Keratinocyte (primary cell): Measurements from ENCODE around the gene EME2. TPM values are rescaled to one million over a fixed set of nuclear protein-coding genes. Genes with fewer than 3 reads are reported as not detected.

Experiments
- DNase-seq: peaks from one replicate; pipeline ENCODE4 v3.0.0-alpha.2; 2011; ENCODE audit warnings: low read depth, missing footprints, low spot score
- FAIRE-seq: peaks from 2 replicates; lab custom pipeline; 2011; peaks lifted over from hg19 to GRCh38; lab: Jason Lieb, UNC
- H2AFZ ChIP-seq: 2 replicates; pipeline ENCODE4 v1.6.0; 2012; ENCODE audit warnings: low read length, control low read depth, inconsistent platforms; ENCODE audit not compliant: control insufficient read depth
- H3K27ac ChIP-seq: 2 replicates; pipeline ENCODE4 v1.5.1; 2011; ENCODE audit warnings: low read length; ENCODE audit not compliant: control insufficient read depth, insufficient read depth
- H3K27me3 ChIP-seq: 3 replicates; pipeline ENCODE4 v1.6.0; 2011; ENCODE audit warnings: low read length; ENCODE audit not compliant: control insufficient read depth, insufficient read depth; ENCODE audit errors: extremely low read depth
- H3K36me3 ChIP-seq, 2 experiments: 2 replicates in 1 of 2; 3 replicates in 1 of 2; pipeline ENCODE4 v1.5.1; 2011; ENCODE audit warnings: low read length in 2 of 2, mild to moderate bottlenecking in 1 of 2; ENCODE audit not compliant: control insufficient read depth in 2 of 2, insufficient read depth in 2 of 2; ENCODE audit errors: extremely low read depth in 1 of 2
- H3K4me1 ChIP-seq: 3 replicates; pipeline ENCODE4 v1.5.1; 2011; ENCODE audit warnings: low read length; ENCODE audit not compliant: control insufficient read depth, insufficient read depth; ENCODE audit errors: extremely low read depth
- H3K4me2 ChIP-seq: 3 replicates; pipeline ENCODE4 v1.6.0; 2011; ENCODE audit warnings: low read depth, low read length; ENCODE audit not compliant: control insufficient read depth, insufficient read depth; ENCODE audit errors: extremely low read depth
- H3K4me3 ChIP-seq, 3 experiments: fragments of 200-600 bp in 1 of 3; sonication (generic) in 1 of 3; 2 replicates in 2 of 3; 3 replicates in 1 of 3; pipeline ENCODE4 v1.5.1; 2011 to 2016; ENCODE audit warnings: low read length in 3 of 3, mild to moderate bottlenecking in 3 of 3, control low read depth in 2 of 3, inconsistent platforms in 1 of 3, low read depth in 1 of 3, mixed read lengths in 1 of 3, mixed run types in 1 of 3, moderate library complexity in 1 of 3; ENCODE audit not compliant: control insufficient read depth in 2 of 3, insufficient read depth in 2 of 3; ENCODE audit errors: extremely low read depth in 1 of 3
- H3K79me2 ChIP-seq: 2 replicates; pipeline ENCODE4 v1.6.0; 2012; ENCODE audit warnings: low read length; ENCODE audit not compliant: control insufficient read depth, insufficient read depth
- H3K9ac ChIP-seq: 3 replicates; pipeline ENCODE4 v1.6.0; 2011; ENCODE audit warnings: low read length; ENCODE audit not compliant: control insufficient read depth, insufficient read depth; ENCODE audit errors: extremely low read depth
- H3K9me1 ChIP-seq: 3 replicates; pipeline ENCODE4 v1.6.0; 2011; ENCODE audit warnings: low read length; ENCODE audit not compliant: control insufficient read depth, insufficient read depth; ENCODE audit errors: extremely low read depth
- H3K9me3 ChIP-seq: 2 replicates; pipeline ENCODE4 v1.5.1; 2012; ENCODE audit warnings: low read depth, low read length; ENCODE audit not compliant: control insufficient read depth
- H4K20me1 ChIP-seq: 3 replicates; pipeline ENCODE4 v1.6.0; 2011; ENCODE audit warnings: low read length; ENCODE audit not compliant: control insufficient read depth, insufficient read depth; ENCODE audit errors: extremely low read depth
- CTCF ChIP-seq, 3 experiments: IDR thresholded peaks in 1 of 3; conservative IDR thresholded peaks in 1 of 3; optimal IDR thresholded peaks in 1 of 3; 2 replicates in 2 of 3; 3 replicates in 1 of 3; pipeline versions ENCODE3 to v1.5.1; 2011; ENCODE audit warnings: low read length in 3 of 3, mild to moderate bottlenecking in 3 of 3, moderate library complexity in 2 of 3, control low read depth in 1 of 3, inconsistent platforms in 1 of 3; ENCODE audit not compliant: insufficient read depth in 2 of 3; ENCODE audit errors: extremely low read depth in 1 of 3
- EZH2 ChIP-seq: IDR thresholded peaks from one replicate; pipeline ENCODE4 v1.6.1; 2012; ENCODE audit warnings: inconsistent platforms, mild to moderate bottlenecking, low read length, moderate library complexity
- dilution Hi-C: fragments of 300-500 bp; cut with MboI; formaldehyde crosslinking; loops from one replicate; pipeline ENCODE4 v1.7.0; 2020; ENCODE audit warnings: low sequenced_read_pairs; ENCODE audit not compliant: extremely low pct_ligation_motif_present
- polyA plus RNA-seq, 5 experiments: library from polyadenylated mRNA; depleted of rRNA in 3 of 5; stranded (reverse) in 3 of 5; stranded (forward) in 1 of 5; unstranded in 1 of 5; fragments of >200 nt; gene quantifications; 1 replicate in 1 of 5; 2 replicates in 3 of 5; 3 replicates in 1 of 5; pipeline versions ENCODE4 v1.2.1 to v1.2.3, GENCODE V29; 2011 to 2012; ENCODE audit warnings: missing spikeins in 2 of 5, low read depth in 1 of 5, low replicate concordance in 1 of 5

EME2 gene
- polyA plus RNA-seq, 1 donor (not counting 4 experiments of a cell fraction or from before 2014, with no cell fraction given) = 6.3 TPM

DNA sequence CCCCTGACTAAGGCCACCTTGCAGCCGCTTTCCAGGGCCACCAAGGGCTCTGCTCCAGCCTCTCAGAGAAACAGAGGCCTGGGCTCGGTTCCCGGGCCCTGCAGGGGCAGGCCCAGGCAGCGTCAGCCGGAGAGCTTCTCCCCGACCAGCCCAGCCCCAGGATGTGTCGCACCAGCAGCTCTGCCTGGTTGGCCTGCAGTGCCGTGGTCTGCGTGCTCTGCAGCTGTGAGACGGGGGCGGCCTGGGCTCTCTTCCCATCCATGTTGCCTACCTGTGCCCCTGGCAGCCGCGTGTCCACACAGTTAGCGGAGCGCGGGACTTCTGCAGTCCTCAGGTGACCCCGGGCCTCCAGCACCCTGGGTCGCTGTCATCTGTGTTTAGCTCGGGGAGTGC is 16.1 kb downstream of the EME2 start:
- Histone ChIP-seq H3K4me3 (no peak overlapping the region), H3K79me2 (peaks cover 35% of the 10 kb centered on the region), H3K9me3 (no peaks in the 10 kb centered on the region), H3K27ac (no peak overlapping the region), H3K27me3 (no peaks in the 10 kb centered on the region), H3K36me3 (peaks cover 0 to 11% of the 10 kb centered on the region in 2 experiments), H4K20me1 (peaks cover 3% of the 10 kb centered on the region), H3K4me2 (peak overlapping the region; percentile 22), H2AFZ (no peak overlapping the region), H3K9me1 (no peaks in the 10 kb centered on the region), H3K9ac (no peak overlapping the region), H3K4me1 (peaks cover 22% of the 10 kb centered on the region)
- FAIRE-seq (no peak), DNase-seq (no peak)
- TF ChIP-seq CTCF (optimal IDR thresholded peaks at IDR 0.05 in 1 of 3, IDR thresholded peaks at IDR 0.05 in 1 of 3, conservative IDR thresholded peaks at IDR 0.05 in 1 of 3; ENCODE audit: extremely low read depth in 1 of 3, insufficient read depth in 2 of 3, low read length in 3 of 3) = no peak
- TF ChIP-seq EZH2 = no peak
- dilution Hi-C loops = no loop called here

DNA sequence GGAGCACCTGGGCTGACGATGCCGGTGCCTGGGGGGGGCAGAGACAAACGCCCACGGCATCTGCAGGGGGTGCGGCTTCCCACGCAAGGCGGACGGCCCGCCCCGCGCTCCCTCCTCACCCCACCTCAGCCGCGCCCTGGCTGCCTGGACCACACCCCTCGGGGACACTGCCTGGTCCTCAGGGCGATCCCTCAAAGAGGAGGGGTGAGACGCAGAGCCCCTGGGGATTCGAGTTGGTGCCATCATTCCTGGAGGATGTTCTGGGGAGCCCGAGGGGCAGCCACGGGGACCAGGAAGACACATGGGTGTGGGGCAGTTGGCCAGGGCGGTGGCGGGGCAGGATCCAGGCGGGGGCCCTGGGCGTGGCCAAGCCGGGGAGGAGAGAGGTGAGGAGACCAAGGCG is 17.0 kb downstream of the EME2 start:
- no peak overlapping the region for H3K4me2 ChIP-seq
- H3K9me1 ChIP-seq = no peaks in the 10 kb centered on the region
- peaks cover 0 to 11% of the 10 kb centered on the region in 2 experiments for H3K36me3 ChIP-seq
- peaks cover 3% of the 10 kb centered on the region for H4K20me1 ChIP-seq
- FAIRE-seq (no peak), DNase-seq (no peak)
- no peaks in the 10 kb centered on the region for H3K27me3 ChIP-seq
- H3K4me1 ChIP-seq = peaks cover 15% of the 10 kb centered on the region
- H3K9ac ChIP-seq = no peak overlapping the region
- no peak overlapping the region for H3K4me3 ChIP-seq
- H2AFZ ChIP-seq = no peak overlapping the region
- dilution Hi-C loops = no loop called here
- no peak overlapping the region for H3K27ac ChIP-seq
- TF ChIP-seq EZH2 (no peak), CTCF (optimal IDR thresholded peaks at IDR 0.05 in 1 of 3, IDR thresholded peaks at IDR 0.05 in 1 of 3, conservative IDR thresholded peaks at IDR 0.05 in 1 of 3; ENCODE audit: extremely low read depth in 1 of 3, insufficient read depth in 2 of 3, low read length in 3 of 3) (no peak)
- peaks cover 30% of the 10 kb centered on the region for H3K79me2 ChIP-seq
- H3K9me3 ChIP-seq = no peaks in the 10 kb centered on the region
